Ovary (tissue), 3 donors: ENCODE measurements around the gene MEIS1.

ENCODE experiments used
- CTCF ChIP-seq, 3 donors: fragments of 450-650 bp in 2 of 3; fragments of 200-600 bp in 1 of 3; IDR thresholded peaks; one replicate each; pipeline versions ENCODE4 v1.5.1 to v1.8.0; 2016 to 2022; ENCODE audit warnings: antibody characterized with exemption in 3 of 3, mild to moderate bottlenecking in 1 of 3
- POLR2A ChIP-seq: fragments of 450-650 bp; IDR thresholded peaks from one replicate; pipeline ENCODE4 v1.6.1; 2017; ENCODE audit warnings: antibody characterized with exemption, mild to moderate bottlenecking, moderate library complexity
- donor health status: DM: no; HTN: no; CAD: no.

GRCh38 chr2:66560683-66561082 lies 125.8 kb downstream of the MEIS1 start:
- TF ChIP-seq CTCF (IDR thresholded peaks at IDR 0.05) (no peak), POLR2A (no peak)
